GM19438 (cell line): Measurements from ENCODE around the gene SUN2.
A peak's percentile ranks its signal among the peaks of the same experiment; 100 is the strongest.

Source experiments
- ATAC-seq: cut with Tn5 transposase; IDR thresholded peaks from one replicate; pipeline ENCODE4 v1.9.1; 2021; ENCODE audit warnings: low read depth; ENCODE audit not compliant: unreplicated experiment

SUN2 gene

DNA sequence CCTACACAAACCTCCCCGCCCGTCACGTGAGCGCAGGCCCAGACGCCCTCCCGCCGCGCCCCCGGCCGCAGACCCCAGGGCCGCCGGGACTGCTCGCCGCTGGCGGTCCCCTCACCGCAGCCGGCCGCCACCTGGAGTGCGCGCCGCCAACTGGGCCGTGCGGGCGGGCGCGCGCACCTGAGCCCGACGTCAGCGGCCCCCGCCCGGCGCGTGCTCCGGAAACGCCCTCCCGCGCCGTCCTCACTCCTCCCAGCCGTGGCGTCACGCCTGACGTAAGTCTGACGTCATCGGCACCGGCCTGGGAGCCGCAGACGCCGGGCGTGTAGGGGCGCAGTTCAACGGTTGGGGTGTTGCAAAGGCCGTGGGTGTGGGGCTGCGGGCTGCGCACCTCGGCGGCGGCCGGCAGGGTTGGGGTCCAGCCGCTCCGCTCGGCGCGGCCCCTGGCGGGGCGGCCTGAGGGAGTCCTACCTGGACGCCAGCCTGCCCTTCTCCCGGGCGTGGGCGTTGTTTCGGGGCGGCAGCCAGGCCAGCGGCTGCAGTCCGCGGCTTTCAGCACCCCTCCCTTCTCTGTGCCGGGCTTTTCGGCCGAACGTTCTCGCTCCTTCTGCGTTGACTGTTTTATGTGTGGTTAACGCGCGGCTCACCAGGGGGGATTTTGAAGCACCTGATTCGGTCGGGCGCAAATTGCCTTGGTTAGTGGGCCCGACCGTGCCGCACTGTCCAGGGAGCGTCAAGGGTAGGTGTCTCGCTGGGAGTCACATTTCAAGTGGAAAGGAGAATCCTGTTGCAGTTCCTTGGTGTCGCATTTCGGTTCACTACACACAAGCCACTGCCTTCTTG lies 54.8 kb downstream of the SUN2 start, which contains the start of gene JOSD1:
TSS of gene JOSD1 (minus strand) at position 155 of the 840 bp plus-strand sequence. CDS start 956 bp downstream, outside the sequence.
- ATAC-seq: peak; percentile 33

DNA sequence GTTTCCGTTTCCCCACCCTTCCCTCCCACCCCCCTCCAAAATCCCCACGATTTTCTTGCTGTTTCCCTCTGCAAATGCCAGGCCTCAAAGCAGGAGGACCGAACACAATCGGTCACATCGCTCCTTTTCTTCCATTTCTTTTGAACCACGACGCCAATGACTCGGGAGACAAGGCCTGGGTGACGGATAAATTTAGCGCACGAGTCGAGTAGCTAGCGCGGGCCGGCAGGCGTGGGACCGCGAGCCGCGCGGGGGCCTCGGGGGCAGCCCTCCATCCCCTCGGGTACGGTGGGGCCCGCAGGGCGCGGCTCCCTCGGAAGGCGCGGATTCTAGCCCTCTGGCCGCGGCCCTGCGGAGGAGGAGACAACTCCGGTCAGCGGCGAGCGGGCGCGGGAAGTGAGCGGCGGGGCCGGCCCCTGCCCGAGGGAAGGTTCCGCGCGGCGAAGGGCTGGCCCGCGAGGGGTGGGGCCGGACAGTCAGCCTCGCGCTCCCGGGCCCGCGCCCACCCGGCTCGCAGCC lies 55.5 kb downstream of the SUN2 start:
- ATAC-seq: peak; percentile 13

DNA sequence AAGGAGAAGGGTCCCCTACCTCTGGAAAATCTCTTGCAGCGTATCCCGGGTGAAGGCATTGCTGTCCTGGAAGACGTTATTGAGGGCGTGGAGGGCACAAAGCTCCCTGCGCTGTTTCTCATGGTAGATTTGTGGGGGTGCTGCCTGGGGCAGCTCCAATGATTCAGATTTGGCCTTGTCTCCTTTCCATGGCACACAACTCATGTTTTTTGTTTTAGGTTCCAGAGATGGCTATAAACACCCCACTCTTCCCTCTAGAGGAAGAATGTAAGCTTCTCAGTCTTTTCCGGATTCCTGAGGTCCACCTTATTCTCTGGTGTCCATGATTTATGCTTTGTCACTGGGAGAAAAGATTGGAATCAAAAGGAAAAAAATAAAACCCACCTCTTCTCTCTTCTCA lies 56.0 kb downstream of the SUN2 start:
- no peak for ATAC-seq

DNA sequence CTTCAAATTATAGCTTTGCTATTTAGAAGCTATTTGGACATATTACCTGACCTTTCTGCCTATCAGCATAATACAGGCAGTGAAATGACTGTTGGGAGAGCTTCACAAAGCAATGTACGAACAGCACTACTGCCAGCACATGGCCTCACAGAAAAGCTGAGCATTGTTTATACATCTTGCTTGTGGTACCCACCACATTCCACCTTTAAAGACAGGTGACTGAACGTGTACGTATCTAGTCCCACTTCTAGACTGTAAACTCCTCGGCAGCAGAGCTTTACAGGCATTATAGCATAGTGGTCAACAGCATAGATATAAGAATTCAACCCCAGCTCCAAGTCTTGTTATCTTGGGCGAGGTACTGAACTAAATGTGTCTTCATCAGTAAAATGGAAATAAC lies 56.7 kb downstream of the SUN2 start:
- ATAC-seq: no peak

DNA sequence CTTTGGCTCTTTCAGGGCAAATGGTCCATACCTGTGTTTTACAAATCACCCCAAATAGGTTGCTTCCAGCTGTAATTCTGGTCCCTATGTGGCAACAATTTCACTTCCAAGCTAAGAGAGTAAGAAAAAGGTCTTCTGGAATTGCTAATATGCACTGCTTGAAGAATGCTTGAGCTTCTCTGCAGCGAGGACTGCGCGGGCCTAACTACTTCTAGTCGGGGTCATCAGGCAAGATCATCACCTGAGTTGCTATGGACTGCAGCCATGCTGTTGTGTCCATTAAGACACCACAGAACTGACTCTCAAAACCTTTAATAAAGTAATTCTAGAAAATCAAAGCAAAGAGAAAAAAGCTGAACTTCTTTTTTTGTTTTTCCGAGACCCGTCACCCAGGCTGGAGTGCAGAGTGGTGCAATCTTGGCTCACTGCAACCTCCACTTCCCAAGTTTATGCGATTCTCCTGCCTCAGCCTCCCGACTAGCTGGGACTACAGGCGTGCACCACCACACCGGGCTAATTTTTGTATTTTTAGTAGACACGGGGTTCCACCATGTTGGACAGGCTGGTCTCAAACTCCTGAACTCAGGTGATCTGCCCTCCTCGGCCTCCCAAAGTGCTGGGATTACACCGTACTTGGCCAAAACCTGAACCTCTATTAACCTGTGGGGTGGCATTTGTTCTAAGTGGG lies 57.2 kb downstream of the SUN2 start:
- no peak for ATAC-seq

DNA sequence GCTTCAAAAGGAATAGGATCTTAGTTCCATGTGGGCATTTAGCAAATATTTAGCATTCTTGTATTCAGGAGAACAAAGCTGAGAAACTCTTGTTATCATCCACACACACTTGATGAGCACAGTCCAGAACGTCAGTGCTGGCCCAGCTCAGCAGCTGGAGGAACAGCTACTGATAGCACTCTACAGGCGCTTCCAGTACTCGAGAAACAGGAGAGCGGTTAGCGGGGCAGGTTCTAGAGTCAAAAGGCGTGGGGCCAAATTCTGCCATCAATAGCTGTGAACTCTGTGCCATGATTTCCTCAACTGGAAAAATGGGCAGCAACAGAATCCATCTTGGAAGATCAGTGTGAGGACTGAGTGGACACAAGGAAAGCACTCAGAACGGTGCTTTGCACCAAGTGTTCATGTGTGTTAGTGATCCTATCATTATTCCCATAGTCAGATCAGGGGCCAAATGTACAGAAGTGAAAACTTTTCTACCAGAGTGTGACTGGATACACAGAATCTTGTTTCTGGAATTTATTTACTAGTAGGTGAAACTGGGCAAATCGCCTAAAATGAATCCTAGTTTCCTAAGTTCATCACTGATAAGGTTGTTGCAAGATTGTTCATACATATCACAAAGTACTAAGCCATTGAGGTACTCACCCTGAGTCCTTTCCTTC lies 58.2 kb downstream of the SUN2 start:
- ATAC-seq: no peak

DNA sequence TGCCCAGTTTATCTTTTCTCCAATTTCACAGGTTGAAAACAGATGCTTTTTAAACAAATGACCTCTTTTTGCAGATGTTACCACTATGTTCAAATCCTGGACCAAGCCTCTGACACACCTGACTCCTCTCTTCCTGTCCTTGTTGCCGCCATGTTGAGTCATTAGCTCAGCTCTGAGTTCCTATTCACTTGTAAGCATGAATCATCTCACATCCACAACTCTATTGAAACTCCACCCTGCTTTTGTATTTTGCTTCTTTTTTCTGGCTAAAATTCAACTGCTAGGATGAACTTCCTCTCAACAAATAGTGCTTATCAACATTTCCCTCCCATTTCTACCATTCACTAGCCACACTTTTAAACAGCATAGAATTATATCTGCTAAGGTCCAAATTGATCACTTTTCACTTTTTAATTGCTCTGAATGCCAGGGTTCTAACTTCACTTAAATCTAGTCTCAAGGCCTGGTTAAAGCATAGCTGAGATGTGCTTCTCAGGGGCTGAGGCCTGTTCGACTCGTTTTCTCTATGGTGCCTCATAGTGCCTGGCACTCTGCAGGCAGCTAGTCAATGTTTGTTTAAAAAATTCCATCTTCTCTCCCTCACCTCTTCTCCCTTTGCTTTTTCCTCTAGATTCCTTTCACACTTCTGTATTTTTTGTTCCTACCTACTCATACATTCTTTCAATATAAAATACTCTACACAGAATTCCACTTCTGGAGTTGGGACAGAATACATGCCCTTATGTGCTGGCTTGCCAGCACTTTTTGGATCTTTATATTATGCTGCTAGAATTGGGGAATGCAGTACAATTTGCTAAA lies 59.0 kb downstream of the SUN2 start:
- no peak for ATAC-seq

DNA sequence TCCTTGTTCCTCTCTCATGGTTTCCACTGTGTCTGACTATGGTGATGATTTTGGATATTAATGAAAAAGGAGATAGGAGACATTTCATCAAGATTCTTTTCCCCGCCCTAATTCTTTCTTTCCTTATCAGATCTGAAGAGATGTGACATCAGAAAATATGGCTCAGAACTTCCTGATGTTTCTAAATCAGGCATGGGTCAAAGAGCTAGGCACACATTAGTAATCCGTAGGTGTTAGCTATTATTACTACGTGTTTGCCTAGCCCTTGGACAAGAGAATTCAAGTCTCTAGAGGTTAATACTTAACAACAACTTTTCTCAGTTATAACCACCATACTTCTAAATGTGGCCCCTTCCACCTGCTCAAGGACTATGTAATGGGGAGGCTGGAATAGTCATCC lies 60.9 kb downstream of the SUN2 start:
- no peak for ATAC-seq

DNA sequence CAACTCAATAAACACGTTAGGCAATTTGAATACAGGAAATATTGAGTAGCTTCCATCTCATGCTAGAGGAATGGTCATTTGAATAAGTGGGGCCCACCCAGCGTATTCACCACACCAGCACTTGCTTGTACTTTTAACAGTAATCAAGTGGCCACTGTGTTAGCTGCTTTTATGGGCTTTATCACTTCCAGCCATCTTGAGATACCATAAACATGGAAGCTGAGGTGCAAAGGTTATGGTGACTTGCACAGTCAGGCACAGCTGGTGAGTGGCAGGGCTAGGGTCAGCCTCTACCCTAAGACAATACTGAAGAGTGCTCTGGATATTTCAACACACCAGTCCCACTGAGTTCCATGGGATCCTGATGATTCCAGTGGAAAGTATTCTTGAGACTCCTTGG lies 61.7 kb downstream of the SUN2 start:
- no peak for ATAC-seq

DNA sequence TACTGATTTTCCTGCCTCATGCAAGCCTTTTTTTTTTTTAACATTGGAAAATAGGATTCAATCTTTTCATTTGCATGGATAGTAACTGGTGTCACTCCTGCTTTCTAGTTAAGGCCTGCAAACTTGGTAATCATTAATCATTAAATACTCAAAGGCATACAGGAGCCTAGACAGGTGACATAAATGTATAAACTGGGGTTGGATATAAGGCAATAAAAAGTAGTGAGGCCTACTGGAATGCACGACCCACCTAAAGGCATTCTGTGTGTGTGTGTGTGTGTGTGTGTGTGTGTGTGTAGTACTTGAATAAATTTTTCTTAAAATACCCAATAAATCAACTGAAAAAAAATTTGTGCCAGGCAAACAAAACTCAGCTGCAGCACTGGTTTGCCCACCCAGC lies 66.1 kb downstream of the SUN2 start:
- ATAC-seq: no peak

DNA sequence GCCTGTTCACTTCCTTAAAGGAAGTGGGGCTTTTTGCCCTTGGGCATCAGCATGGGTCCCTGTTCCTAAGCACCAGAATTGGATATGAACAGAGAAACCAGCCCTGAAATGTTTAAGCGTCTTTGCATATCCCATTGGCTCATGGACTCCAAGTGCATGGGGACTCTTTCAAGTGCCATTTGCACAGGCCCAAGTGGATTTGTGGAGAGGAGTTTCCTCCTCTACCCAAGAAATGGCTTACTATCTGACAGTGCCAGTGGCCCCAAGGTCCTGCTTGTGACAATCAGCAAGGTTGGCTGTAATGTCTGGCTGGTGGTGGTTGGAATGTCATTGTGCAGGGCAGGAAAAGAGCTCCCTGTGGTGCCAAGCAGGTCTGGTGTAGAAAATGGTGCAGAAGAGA lies 70.0 kb downstream of the SUN2 start:
- ATAC-seq: no peak

DNA sequence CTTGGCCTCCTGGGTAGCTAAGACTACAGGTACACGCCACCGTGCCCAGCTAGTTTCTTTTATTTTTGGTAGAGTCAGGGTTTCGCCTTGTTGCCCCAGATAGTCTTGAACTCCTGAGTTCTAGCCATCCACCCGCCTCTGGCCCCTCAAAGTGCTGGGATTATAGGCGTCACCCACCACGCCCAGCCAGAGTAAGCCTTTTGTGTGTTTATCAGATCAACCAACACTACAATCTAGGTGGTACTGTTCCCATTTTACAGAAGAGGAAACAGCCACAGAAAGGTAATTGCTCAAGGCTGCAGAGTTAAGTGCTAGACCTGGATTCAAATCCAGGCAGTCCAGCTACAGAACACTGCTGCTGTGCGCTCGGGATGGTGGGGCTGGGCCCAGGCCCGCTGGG lies 70.9 kb downstream of the SUN2 start:
- no peak for ATAC-seq
